HPDE6-E6E7 (cell line): ENCODE measurements around the gene PDIA5.

ENCODE experiments used
- DNase-seq: peaks from one replicate; pipeline ENCODE4 v3.0.0; 2011; ENCODE audit warnings: missing footprints; ENCODE audit errors: extremely low spot score

The PDIA5 gene

DNA sequence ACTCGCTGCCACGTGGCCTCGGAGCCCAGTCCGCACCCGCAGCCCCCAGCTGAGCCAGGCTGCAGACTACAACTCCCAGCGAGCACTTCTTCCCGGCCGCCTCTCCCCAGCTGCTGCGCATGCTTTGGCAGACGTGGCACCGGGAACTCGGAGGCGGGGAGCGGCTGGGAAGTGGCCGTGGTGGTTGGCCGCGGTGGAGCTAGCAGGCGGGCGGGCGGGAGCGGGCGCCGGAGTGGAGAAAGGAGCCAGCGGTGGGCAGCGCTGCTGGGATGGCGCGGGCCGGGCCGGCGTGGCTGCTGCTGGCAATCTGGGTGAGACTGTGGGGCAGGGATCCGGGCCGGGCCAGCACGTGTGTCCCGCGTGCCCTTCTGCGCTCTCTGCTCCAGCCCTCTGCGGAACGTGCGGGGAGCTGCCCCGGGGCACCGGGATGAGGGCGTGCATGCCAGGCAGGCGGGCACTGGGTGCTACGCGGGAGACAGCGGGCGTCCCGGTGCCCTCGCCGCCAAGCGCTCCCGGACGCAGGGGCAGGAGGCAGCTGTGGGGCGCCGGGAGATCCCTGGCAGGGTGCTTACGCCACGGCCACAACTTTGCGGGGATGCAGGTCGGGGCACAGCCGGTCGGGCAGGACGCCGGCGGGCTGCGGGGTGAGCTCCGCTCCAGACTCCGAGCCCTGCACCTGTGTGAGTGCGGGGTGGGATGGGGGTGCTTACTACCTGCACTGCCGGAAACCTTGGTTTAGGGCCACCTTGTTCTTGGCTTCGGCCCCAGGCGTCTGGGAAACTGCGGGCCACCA, at the start of gene PDIA5:
TSS of gene PDIA5 (plus strand) at position 130 of the 793 bp plus-strand sequence. CDS start at position 270, 140 bp downstream.
- peak; percentile 97 for DNase-seq

DNA sequence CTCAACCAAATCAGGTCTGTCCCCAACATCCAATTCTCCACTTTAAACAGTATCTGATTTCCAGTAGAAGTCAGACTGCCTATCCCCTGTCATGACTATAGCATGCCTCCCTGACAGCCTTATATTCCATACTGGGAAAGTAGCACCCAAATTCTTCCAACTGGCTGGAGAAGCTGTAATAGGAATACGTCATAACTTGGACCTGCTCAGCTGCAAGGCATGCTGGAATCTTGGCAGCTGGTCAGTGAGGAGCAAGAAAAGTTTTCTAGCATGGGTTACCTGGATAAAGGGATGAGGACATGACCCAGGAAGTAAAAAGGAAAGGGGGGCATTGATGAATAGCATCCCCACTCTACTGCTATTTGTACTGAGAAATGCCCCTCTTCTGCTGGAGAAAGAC, 48.1 kb upstream of the PDIA5 start:
- no peak for DNase-seq

DNA sequence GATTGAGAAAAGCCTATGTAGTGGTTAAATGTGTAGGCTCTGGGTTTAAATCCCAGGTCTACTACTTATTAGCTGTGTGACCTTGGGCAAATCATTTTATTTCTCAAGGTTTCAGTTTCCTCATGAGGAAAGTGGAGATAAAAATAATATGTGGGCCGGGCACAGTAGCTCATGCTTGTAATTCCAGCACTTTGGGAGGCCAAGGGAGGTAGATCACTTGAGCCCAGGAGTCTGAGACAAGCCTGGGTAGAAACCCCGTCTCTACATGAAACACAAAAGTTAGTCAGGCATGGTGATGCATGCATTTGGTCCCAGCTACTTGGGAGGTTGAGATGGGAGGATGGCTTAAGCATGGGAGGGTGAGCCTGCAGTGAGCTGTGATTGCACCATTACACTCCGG, 47.7 kb upstream of the PDIA5 start:
- DNase-seq, result no peak

DNA sequence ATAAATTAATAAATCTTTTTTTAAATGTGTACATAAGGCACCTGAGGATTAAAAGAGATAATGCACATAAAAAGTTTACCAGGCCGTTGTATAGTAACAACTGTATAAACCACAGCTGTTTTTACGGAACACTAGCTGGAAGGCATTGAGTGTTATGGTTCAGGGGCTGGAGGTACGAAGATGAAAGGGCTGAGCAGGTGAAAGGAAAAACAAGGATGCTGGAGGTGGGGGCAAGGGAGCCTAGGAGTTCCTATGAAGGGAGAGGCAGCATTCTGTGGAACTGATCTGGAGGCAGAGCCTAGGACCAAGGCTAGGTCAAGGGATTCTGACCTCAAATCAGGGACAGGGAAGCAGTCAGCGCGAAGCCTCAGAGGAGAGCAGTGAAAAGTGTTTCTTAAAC, 47.2 kb upstream of the PDIA5 start:
- DNase-seq, result no peak

DNA sequence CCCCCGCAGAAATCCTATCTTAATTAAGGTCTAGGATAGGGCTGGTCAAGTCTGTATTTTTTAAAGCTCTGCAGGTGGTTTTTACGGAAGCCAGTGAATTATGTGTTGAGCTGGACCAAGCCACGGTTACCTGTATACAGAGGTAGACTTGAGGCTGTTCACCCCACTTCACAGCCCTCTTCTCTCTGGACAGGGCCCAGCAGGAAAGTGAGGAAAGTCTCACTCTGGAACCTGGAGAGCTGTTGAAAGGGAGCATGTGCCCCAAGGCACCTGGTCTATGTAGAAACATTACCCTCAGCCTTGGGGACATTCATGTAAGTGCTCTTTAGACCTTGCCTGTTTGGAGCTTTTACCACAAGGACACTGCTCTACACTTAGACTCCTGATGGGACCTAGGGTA, 46.1 kb upstream of the PDIA5 start:
- DNase-seq, result no peak

DNA sequence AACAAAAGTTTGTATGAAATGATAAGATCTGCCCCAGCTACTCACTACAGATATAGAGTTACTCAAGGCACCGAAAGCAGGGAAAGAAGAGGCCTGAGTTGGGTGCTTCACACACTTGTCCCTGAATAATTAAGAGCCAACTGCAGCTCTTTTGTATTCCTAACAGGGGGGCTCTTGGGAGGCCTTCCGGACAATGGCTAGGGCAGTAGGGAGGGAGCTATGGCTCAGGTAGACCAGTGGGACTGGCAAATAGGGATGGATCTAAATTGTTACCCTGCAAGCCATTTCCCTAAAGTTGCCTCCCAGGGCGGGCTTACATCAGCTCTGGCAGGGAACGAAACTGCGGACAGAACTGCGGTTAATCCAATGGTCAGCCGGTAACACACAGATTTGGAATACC, 45.4 kb upstream of the PDIA5 start:
- DNase-seq, result no peak

DNA sequence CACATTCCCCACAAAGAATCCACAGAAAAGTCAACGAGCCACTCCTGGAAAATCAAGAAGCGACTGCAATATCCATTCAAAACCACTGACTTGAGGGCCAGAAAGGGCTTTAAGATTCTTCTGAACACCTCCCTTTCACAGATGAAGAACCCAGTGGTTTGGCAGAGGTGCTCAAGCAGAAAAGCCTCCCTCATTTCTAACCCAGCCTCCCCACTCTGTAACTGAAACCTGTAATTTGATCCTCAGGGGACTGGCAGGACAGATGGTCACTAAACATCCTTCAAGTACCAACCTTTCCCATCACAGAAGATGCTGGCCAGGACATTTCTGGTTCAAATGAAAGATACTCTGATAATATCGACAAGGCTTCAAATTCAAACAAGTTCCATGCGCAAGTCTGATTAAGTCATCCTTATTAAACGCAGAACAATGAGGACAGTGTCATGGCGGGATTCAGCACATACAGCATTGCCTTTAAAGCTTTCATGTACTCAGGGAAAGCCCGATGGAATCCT, 44.8 kb upstream of the PDIA5 start:
- DNase-seq, result no peak

DNA sequence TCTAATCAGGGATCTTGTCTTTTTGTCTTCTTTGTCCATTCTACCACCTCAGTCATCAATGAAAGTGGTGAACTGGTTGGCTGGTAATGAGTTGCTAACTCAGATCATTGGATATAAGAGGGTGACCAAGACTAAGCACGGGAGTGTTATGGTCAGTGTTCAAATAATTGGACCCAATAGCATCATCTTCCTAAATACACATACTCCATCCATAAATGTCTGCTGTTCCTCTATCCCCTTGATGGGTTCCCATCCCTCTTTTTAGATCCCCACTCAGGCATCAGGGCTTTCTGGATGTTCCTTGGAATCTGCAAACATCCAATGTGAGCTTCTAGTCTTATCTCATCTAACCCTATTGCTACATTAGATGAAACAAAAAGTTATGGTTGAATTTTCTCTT, 42.8 kb upstream of the PDIA5 start:
- no peak for DNase-seq

DNA sequence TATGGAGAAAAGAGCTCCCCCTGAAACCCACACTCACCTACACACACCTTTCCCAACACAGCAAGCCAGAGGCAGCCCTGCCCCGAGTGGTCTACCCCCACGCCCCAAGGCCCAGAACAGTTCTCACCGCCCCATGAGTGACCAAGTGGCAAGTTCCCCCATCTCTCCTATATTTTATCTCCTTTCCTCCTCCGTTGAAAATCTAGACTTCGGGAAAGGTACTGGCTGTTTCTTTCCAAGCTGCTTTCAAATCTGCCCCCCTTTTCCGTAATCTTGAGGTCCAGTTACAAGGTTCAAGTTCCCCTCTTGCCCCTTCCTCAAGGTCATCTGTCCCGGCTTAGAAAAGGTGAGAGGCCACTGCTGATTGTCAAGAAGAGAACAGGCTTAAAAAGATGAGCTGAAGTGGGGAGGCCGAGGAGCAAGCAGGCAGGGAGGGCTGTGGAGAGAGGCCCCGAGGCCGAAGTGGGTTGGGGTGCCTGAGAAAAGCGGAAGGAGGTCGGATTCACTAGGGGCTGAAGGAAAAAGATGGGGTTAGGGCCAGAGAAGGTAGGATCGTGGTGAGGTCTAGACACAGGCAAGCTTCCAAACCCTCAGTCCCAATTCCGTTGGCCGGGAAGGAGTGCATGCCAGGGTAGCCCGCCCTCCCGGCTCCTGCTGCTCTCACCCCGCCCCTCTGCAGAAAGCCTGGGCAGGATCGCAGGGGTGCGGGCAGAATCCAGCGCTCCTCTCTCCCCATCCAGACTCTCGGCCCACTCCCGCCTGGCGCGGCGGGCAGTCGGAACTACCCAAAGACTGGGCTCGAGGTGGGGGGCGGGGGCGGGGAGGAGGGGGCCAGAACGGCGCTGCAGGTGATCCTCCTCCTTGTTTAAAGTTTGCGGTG, 40.9 kb upstream of the PDIA5 start:
- DNase-seq, result no peak

DNA sequence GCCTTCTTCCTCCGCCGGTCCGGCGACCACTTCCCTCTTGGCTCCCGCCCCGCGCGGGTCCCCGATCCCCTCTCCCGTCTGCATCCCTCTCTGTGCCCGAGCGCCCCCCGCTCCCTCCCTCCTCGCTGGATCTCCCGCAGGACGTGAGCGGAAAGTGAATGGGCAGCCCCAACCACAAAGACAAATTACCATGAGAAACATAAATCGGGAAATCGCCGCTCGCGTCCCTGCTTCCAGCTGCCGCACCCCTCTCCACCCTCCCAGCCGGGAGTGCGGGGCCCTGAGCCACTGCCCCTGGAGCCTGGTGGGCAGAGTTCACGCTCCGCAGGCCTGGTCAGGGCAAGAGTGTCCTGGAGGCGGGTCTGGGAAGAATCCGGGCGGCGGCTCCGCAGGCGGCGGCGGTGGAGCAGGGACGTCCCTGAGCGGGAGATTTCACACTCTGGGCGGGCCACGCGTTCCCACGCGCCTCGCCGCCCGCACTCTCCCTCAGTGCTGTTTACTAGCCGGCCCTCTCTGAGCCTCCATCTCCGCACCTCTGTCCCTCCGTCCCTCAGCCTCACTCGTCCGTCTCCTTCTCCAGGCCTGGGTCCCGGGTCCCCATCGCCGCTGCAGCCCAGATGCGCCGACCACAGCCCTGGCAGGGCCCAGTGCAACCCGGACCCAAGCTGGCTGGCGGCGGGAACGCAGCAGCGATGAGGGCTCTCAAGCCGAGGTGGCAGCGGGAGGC, 40.1 kb upstream of the PDIA5 start:
- DNase-seq, result no peak

DNA sequence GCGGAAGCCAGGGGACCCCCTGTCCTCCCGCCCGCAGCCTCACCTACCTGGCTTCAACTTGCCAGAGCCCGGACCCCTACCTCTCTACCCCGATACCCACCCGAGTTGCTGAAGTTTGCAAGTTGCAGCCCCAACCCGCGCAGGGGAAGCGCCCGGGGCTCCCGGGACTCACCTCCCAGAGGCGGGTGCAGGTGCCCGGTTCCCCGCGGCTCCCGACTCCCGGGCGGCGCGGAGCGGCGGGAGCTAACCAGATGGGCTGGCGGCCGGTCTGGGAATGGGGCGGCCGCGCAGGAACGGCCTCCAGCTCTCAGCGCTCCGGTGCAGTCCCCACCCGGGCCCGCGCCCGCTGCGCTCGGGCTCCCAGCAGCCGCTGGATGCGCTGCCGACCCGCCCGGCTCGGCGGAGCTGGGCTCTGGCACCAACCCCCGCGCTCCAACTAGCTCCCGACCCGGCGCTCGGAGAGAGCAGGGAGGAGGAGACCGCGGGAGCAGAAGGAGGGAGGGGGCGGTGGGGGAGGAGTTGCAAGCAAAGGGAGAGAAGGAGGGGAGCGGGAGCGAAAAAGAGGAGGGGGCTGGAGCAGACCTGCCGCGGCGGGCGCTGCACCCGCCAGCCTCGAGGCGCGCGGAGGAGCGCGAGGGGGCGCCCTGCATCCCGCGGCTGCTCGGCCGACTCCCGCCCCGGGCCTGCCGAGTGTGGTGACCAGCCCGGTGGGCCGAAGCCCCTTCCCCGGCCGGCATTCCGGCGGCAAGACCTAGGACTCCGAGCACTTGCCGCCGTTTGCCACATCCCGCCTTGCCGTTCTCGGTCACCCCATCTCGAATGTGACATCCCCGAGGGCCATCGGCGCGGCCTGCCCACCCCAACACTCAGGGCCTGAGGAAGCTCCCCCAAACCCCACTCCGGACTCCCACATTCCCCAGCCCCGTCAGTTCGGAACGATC, 39.3 kb upstream of the PDIA5 start, which contains the start of gene SEMA5B:
TSS of gene SEMA5B (minus strand) at position 472 of the 941 bp plus-strand sequence. CDS start 66,500 bp downstream, outside the sequence.
- no peak for DNase-seq

DNA sequence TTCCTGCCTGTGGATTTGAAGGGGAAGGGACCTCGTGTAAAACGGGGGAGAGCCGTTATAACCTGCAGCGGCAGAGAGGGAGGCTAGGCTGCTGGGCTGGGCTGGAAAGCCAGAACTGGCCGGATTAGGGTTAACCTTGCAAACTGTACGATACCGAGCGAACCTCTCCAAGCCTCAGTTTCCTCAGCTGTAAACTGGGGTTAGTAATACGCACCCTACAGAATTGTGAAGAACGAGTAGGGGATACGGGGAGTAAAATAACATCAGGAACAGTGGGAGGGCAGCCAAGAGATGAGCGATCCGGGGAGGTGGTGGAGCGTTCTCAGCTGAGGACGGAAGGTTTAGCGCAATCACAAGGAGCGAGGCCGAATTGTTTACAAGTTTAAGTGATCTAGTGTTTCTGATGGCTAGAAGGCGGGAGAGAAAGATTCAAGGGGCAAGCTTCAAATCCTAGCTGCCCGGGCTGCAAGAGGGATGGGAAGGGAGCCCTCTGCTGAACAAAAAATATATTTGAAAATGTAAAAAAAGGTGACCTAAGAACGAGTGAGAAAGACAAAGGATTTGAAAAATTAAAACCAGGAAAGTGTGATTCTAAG, 38.5 kb upstream of the PDIA5 start:
- DNase-seq, result peak; percentile 50

DNA sequence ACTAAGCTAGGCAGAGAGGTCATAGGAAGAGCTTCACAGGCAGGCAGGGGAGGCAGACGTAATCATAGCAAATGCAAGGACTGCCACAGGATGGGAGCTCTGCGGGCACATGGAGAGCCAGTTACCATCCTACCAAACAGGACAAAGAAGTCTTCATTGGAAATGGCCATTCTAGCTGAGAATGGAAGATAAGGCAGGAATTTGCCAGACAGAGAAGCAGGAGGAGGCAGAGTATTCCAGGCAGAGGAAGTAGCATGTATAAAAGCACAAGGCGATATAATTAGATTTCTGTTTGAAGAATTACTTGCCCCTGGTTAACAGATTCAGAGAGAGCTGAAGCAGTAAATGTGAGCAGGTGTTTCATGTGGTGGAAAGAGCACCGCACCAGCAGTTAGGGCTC, 35.8 kb upstream of the PDIA5 start:
- no peak for DNase-seq

DNA sequence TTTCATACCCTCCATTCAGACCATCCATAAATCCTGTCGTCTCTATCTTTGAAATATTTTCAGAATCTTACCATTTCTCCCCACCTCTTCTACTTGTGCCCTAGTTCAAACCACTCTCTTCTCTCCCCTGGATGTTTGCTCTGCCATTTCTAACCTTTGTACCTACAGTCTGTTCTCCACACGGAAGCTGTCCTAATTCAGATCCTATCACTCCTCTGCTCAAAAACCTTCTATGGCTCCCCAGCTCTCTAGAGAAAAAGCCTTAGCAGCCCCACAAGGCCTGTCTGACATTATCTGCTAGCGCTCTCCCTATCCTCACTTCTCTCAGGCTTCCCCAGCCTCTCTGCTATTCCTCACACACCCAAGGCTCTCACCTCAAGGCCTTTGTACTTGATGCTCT, 34.8 kb upstream of the PDIA5 start:
- no peak for DNase-seq

DNA sequence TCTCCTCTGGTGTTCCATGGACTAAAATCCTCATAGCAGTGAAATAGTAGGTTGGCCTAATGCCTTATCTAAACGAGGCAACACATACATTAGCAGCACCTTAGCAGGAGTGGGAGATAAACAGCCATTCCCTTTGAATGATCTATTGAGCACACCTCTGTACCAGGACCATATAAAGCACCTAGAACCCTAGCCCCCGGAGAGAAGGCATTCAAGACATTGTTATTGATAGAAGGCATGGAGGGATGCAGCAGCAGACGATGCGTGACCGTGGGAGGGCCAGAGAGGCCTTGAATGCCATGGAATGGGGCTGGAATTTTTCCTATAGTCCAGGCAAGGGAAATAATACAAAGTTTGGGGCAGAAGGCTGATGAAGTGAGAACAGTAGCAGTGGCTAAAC, 32.7 kb upstream of the PDIA5 start:
- DNase-seq, result no peak

DNA sequence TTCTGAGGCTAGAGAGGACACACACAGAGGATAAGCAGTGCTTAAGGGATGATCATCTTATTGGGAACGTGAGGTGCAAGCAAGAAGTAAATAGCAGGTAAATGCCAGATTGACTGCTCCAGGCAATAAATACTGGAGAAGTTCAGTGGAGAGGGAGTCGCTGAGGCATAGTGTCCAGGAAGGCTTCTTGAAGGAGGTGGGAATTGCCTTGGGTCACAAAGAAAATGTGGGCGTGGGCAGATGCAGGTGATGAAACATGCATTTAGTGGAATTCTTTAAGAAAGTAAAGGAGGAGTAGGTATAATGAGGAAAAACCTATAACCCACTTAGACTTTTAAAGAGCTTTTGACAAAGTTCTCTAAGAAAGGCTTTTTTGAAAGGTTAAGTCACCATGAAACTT, 31.8 kb upstream of the PDIA5 start:
- DNase-seq, result no peak

DNA sequence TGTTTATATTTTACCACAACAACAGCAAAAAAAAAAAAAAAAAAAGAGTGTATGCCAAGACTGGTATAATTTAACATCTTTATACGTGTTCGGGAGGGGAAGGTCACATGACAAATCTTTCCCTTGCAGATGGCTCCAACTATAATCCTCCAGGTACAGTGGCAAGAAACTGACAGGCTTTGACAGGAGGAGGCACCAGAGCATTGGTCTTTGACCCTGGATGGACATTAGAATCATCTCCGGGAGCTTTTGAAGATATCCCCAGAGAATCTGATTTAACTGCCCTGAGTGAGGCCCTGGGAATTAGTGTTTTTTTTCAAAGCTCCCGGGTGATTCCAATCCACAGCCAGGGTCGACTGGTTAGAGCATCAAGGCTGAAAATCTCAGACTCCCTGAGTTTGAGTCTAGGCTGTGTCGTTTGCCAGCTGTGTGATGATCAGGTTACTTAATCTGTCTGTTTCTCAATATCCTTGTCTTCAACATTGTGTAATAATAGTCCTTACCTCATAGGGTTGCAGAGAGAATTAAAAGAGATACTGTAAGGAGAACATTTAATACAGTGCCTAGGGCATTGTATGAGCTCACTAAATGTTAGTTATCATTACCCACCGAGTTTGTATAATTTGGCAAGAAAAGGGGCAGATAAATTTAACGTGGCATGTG, 30.3 kb upstream of the PDIA5 start:
- DNase-seq, result no peak

DNA sequence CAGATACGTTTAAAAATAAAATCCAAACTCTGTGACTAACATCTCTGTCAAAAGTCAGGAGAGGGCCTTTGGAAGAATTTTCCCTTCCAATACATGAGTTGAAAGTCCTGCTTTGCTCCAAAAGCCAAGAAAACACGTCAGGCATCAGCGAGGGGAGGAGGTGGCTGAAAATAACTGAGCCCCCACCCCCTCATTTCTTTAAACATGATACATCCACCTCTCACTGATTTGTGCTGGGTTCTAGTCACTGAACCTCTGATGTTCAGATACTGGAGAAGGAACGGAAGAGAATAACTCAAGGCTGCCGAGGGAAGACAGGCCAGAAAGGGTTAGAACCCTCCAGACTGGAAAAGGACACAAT, 29.8 kb upstream of the PDIA5 start:
- DNase-seq, result no peak

DNA sequence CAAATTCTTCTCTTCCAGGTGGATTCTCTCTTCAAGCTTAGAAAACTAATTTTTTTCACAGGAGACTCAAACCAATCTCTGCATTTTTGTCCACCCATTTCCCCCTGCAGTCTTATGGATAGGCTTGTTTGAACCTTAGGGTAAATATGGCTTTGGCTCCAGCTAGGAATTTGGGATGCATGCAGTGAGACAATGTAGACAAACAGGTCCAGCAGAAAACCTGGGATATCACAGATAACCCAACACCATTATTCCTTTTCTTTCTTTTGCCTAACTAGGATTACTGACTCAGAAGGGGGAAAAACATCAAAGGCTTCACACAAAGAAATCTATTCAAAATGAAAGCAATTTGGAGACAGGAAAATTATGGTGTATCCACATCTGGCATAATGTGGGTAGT, 28.1 kb upstream of the PDIA5 start:
- DNase-seq, result no peak

DNA sequence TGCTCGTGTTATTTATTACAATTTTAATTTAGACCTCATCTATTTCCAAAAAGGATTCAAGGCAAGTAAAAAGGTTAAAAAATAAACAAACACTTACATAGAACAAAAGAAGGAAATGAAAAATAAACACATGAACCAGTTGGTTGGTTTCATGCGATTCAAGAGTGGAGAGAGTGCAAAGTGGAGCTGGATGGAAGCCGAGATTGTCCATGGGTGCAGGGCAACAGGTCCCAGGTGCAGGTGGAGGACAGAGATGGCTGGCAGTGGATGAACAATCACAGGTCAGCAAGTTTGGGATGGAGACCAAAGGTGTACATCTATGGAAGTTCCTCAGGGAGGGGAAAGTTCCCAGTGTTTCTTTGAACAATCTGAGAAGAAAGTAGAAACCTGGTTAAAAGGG, 27.6 kb upstream of the PDIA5 start:
- no peak for DNase-seq
